HG02852 (cell line): ENCODE results near the gene AFMID.
"Not testable (repeated sequence)": the region's sequence is repeated elsewhere in the genome, so short reads cannot be mapped to it uniquely, and the experiment has no call there.

Source experiments
- ATAC-seq: cut with Tn5 transposase; IDR thresholded peaks from one replicate; pipeline ENCODE4 v1.9.1; 2021; ENCODE audit warnings: mild to moderate bottlenecking, moderate library complexity; ENCODE audit not compliant: unreplicated experiment

AFMID gene

DNA sequence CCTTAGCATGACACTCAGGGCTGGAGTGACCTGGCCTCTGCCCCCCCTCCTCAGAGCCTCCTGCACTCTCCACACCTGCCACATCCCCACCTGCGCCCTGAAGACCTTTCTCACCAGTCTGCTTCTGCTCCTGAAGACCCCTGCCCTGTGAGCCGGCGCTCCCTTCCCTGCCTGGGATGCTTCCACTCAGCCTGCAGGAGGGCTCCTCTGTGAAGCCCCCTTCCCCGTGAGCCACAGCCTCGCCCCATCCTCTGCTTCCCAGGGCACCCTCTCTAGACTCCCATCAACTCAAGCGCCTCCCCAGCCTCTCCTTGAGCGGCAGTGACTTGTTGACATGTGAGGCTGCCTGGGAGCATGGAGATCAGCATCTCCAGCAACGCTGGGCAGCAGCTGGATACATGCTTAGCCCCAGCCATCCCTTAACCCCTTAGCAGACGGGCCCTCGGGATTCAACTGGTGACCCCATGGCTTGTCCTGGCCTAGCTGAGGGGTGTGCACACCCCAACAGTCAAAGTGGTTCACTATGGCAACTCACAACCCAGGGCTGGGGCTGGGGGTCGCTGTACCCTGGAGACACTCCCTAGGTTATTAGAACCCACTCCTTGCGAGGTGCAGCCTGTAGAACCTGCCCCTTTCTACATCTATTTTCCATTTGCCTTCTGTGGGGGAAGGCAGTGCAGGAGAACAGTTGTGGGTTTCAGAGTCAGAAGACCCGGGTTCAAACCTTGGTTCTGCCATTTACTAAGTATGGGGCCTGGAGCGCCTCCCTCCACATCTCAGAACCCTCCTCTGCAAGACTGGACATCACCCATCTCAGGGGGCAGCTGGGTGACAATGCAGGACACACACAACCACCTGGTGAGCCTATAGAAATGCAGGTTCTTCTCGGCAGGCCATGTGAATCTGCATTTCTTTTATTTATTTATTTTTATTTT, 65.8 kb downstream of the AFMID start:
- no peak for ATAC-seq

DNA sequence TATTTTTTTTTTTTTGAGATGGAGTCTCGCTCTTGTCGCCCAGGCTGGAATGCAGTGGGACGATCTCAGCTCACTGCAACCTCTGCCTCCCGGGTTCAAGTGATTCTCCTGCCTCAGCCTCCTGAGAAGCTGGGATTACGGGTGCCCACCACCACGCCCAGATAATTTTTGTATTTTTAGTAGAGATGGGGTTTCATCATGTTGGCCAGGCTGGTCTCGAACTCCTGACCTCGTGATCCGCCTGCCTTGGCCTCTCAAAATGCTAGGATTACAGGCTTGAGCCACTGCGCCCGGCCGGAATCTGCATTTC, 66.4 kb downstream of the AFMID start:
- not testable (repeated sequence) for ATAC-seq

DNA sequence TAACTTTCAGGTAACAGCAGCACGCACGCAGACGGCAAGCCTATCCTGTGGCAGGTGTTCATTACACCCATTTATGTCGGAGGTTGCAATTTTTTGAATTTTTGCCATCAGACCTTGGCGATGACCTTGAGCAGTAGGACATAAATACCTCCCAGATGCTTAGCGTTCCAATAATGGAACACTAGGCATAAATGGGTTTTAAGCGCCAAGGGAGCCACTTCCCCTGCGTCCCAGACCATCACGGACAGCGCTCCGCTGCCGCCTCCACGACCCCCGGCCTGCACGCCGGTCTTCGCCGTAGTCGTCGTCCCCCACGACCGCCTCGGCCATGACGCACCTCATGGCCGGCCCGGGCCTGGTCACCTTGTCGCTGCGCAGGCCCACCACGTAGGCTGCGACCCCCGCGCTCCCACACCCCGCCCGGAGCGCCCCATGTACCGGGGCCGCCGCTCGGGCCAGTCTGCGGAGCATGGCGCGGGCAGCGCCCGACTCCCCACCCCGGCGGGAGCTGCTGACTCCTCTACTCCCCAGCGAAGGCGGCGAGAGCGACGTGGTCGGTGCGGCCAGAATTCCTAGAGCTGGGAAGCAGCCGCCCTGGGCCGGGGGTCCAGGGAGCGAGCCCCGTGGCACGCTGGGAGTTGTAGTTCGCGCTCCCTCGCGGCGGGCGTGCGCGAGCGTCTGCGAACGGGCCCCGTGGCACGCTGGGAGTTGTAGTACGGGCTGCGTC, 66.9 kb downstream of the AFMID start:
- peak; percentile 52 for ATAC-seq

DNA sequence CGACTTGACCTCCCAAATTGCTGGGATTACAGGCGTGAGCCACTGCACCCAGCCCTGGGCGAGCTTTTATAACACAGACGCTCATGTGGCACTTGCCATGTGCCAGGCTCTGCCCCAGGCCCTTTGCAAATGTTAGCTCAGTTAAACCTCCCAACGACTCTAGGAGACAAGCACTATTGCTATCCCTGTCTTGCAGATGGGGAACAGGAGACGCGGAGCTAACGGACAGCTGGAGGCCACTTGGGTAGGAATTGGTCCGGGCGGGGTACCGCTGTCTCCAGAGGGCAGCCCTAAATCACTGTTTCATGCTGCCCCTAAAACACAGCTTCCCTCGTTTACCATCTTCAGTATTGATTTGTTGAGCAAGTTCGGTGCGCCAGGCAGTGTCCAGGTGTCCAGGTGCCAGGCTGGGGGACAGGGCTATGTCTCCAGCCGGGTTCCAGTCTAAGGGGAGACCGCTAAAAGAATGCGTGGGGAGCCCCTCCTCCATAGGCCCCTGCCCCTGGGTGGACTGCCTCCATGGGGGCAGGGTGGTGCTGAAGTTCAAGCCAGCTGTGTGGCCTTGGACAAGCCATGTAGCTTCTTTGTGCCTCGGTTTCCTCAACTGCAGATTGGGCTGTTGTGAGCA, 68.0 kb downstream of the AFMID start:
- ATAC-seq: no peak

DNA sequence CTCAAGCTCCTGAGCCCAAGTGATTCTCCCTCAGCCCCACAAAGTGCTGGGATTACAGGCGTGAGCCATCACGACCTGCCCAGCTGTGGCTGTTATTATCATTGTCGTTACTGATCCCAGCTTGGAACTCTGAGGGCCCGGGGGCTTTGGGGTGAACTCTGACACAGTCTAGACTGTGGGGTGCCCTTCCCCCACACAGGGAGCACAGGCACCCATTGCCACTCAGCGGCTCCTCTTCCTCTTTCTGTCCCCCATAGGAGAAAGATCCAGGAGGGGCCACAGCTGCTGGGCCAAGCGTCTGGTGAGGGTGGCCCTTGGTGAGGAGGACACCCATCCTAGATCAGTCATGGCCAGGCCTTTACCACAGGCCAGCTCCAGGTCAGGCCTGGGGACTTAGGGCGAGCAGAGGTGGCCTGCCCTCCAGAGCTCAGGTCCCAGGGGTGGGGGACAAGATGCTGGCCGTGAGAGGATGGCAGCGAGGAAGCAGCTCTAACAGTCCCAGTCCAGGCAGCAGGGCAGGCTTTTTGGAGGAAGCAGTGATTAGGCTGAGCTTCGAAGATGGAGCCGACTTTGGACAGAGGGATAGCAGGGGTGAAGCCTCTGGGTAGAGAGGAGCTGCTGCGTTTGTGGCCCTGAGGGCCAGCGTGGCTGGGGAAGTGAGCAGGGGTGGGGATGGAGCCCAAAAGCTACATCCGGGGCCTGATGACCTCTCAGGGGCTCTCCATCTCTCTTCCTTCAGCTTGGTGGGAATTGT, 69.0 kb downstream of the AFMID start:
- no peak for ATAC-seq

DNA sequence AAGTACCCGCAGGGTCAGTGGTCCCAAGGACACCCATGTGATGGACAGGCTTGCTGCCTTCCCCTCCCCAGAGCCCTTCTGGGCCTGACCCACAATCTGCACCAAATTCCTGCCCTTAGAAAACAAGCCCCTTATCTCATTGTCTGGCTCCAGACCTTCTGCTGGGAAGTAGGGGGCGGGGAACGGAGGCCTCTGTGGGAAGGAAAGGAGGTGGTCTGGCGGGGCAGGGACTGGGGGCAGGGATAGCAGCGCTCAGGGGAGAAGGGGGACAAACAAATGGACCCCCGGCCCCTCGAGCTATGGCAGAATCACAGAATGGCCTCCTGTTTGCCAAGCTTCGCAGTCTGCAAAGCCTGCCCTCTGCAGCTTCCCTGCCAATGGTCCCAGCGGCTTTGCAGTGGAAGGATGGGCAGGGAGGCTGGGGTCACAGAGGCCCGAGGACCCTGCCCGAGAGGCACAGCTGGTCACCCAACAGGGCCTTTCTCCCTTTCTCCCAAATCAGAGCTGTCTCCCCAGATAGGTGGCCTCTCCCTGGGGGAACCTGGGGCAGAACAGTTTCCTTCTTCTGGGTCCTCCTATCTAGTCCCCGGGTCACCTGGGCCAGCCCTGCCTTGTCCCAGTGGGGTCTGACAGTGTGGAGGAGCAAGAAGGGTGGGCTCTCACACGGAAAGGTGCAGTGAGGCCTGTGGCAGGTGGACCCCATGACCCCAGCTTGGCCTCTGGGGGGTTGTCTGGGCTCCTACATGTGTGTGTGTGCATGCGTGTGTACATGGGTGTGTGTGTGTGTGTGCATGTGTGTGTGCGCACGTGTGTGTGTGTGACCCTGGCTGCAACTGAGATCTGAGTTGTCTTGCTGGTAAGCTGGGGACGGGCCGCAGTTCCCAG, 69.8 kb downstream of the AFMID start:
- ATAC-seq: no peak
